Measurements from ENCODE around the gene GLDN.

- TF ChIP-seq CTCF (conservative IDR thresholded peaks at IDR 0.05; ENCODE audit: low read depth, low read length) (no peak), RAD21 (IDR thresholded peaks at IDR 0.05; ENCODE audit: low read length) (no peak), POLR2A (IDR thresholded peaks at IDR 0.05; ENCODE audit: low read depth, low read length) (no peak), MXI1 (IDR thresholded peaks at IDR 0.05; ENCODE audit: borderline replicate concordance, low read depth, low read length) (no peak), CEBPB (IDR thresholded peaks at IDR 0.05; ENCODE audit: low read depth, low read length) (no peak), SMC3 (IDR thresholded peaks at IDR 0.05; ENCODE audit: low read depth, low read length) (no peak), NFE2L2 (IDR thresholded peaks at IDR 0.05; ENCODE audit: low read depth, low read length) (no peak), USF2 (IDR thresholded peaks at IDR 0.05; ENCODE audit: low read depth, low read length) (no peak), ELK1 (IDR thresholded peaks at IDR 0.05; ENCODE audit: borderline replicate concordance, low read depth, low read length) (no peak), CHD1 (IDR thresholded peaks at IDR 0.05; ENCODE audit: low read depth, low read length) (no peak), MAFK (IDR thresholded peaks at IDR 0.05; ENCODE audit: low read depth, low read length) (no peak), FOS (IDR thresholded peaks at IDR 0.05; ENCODE audit: low read depth, low read length) (no peak)
These were observed 24.8 kb upstream of the GLDN start for GRCh38 chr15:51316636-51317035.
